ENCODE measurements around the gene SUSD4. TPM values are rescaled to one million over a fixed set of nuclear protein-coding genes. Genes with fewer than 3 reads are reported as not detected.

Gene SUSD4
- total and polyA plus RNA-seq, 2 of the 4 experiments (the other 2 are of a cell fraction), result 1.8 to 2.7 TPM

DNA sequence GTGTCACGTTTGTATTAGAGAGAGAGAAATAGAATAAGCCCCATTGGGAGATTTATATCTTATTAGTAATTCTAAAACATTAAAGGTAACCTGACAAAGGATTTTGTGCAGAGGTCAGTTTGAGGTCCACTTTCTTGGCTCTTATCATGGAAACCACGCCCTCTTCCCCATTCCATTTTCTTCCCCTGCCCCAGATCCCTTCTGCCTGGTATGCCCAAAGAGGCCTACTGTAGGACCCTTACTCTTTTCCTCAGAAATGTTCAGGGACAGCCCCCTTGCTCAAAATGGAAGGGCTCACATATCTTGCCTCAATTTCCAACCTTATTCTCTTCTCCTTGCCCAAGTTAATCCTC is 38.8 kb upstream of the SUSD4 start:
- peak overlapping the region; percentile 48; the same call in 1 of the 2 replicates for H4K91ac ChIP-seq (ENCODE audit: insufficient read depth, low read depth, low read length)
- ChIA-PET POLR2A (ENCODE audit: unreplicated experiment) (no interaction called here), CTCF (no interaction called here)
- H3K9me3 ChIP-seq (ENCODE audit: control insufficient read depth, insufficient read depth, low read length), result no peaks in the 10 kb centered on the region
- TF ChIP-seq BHLHE40 (IDR thresholded peaks at IDR 0.05; ENCODE audit: low read depth, low read length) (no peak), MAFK (IDR thresholded peaks at IDR 0.05; ENCODE audit: low read depth, low read length) (no peak), RAD21 (IDR thresholded peaks at IDR 0.05; ENCODE audit: low read length) (no peak)
- TF ChIP-seq, protein P1, sequence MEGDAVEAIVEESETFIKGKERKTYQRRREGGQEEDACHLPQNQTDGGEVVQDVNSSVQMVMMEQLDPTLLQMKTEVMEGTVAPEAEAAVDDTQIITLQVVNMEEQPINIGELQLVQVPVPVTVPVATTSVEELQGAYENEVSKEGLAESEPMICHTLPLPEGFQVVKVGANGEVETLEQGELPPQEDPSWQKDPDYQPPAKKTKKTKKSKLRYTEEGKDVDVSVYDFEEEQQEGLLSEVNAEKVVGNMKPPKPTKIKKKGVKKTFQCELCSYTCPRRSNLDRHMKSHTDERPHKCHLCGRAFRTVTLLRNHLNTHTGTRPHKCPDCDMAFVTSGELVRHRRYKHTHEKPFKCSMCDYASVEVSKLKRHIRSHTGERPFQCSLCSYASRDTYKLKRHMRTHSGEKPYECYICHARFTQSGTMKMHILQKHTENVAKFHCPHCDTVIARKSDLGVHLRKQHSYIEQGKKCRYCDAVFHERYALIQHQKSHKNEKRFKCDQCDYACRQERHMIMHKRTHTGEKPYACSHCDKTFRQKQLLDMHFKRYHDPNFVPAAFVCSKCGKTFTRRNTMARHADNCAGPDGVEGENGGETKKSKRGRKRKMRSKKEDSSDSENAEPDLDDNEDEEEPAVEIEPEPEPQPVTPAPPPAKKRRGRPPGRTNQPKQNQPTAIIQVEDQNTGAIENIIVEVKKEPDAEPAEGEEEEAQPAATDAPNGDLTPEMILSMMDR (conservative IDR thresholded peaks at IDR 0.05; ENCODE audit: low read depth, low read length), result no peak
- TF ChIP-seq, protein P2, sequence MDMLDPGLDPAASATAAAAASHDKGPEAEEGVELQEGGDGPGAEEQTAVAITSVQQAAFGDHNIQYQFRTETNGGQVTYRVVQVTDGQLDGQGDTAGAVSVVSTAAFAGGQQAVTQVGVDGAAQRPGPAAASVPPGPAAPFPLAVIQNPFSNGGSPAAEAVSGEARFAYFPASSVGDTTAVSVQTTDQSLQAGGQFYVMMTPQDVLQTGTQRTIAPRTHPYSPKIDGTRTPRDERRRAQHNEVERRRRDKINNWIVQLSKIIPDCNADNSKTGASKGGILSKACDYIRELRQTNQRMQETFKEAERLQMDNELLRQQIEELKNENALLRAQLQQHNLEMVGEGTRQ (IDR thresholded peaks at IDR 0.05; ENCODE audit: low read depth, low read length), result no peak
- H2AK9ac ChIP-seq (replicated peaks; ENCODE audit: low read depth, low read length, poor library complexity), result no peak overlapping the region
- H3K9me1 ChIP-seq (ENCODE audit: insufficient read depth, low read length), result no peaks in the 10 kb centered on the region
- no peak overlapping the region for H2BK5ac ChIP-seq (ENCODE audit: low read depth, low read length, poor library complexity, severe bottlenecking)
- H3K36me3 ChIP-seq (ENCODE audit: control insufficient read depth, insufficient read depth, low read length), result no peaks in the 10 kb centered on the region
- no peak overlapping the region for H2AK5ac ChIP-seq (ENCODE audit: low read depth, low read length)
- intact Hi-C loops (cut with micrococcal nuclease) (no loop called here), dilution Hi-C loops (cut with HindIII; ENCODE audit: low sequenced_read_pairs, unreplicated experiment) (no loop called here), in situ Hi-C loops (cut with MboI; ENCODE audit: low sequenced_read_pairs) (no loop called here)
- no TSS peak for BruUV-seq (replicated peaks)
- H2AFZ ChIP-seq (replicated peaks; ENCODE audit: low read length, poor library complexity), result no peak overlapping the region
- H4K8ac ChIP-seq (ENCODE audit: low read depth in 2 of 2, low read length in 2 of 2), result no peak overlapping the region
- 0 out of 2 replicates have a peak overlapping the region, but pooled peaks have one; percentile 31 for H4K5ac ChIP-seq (ENCODE audit: low read depth, low read length)
- no peak overlapping the region for H3K14ac ChIP-seq (replicated peaks; ENCODE audit: low read depth, low read length)
- peaks cover 9% of the 10 kb centered on the region for H3K4me1 ChIP-seq (ENCODE audit: control insufficient read depth, insufficient read depth, low read length)
- no peak overlapping the region for H3K23ac ChIP-seq (ENCODE audit: low read depth, low read length)
- H3K4ac ChIP-seq (ENCODE audit: low read depth, low read length), result peak overlapping the region; percentile 73
- H4K20me1 ChIP-seq (ENCODE audit: insufficient read depth, low read length), result no peaks in the 10 kb centered on the region
- DNase-seq (no peak), ATAC-seq (ENCODE audit: low read depth) (no peak)
- no peaks in the 10 kb centered on the region for H3K79me1 ChIP-seq (ENCODE audit: low read depth in 1 of 2, low read length in 2 of 2)
- peak overlapping the region; percentile 7; the same call in 1 of the 3 replicates for H2BK15ac ChIP-seq (ENCODE audit: low read depth, low read length)
- no peak overlapping the region for H3K27ac ChIP-seq (ENCODE audit: insufficient read depth, low read length)
- H3K56ac ChIP-seq (ENCODE audit: extremely low read depth, insufficient read depth, low read length), result no peak overlapping the region
- no peak overlapping the region for H3K4me2 ChIP-seq (ENCODE audit: low read depth, low read length)
- WGBS, 2 experiments (ENCODE audit: extremely low coverage in 2 of 2, insufficient read length in 1 of 2), result no CpG with 5 or more reads among the region's 2 CpGs
- H3K9ac ChIP-seq (ENCODE audit: low read depth, low read length), result no peak overlapping the region
- peak overlapping the region; percentile 71 for H2BK120ac ChIP-seq (ENCODE audit: low read depth, low read length)
- no peak overlapping the region for H3K4me3 ChIP-seq (ENCODE audit: insufficient read depth, low read depth, low read length)
- peak overlapping the region; percentile 84 for H2BK20ac ChIP-seq (ENCODE audit: low read depth, low read length)
- peak overlapping the region; percentile 79 for H3K18ac ChIP-seq (ENCODE audit: low read depth, low read length)
- H3K27me3 ChIP-seq (ENCODE audit: control insufficient read depth, insufficient read depth, low read length), result no peaks in the 10 kb centered on the region
